Endothelial cell of umbilical vein (primary cell): ENCODE data around the gene ZNF362. TPM values are rescaled to one million over a fixed set of nuclear protein-coding genes. Genes with fewer than 3 reads are reported as not detected.
"Not testable (repeated sequence)": the region's sequence is repeated elsewhere in the genome, so short reads cannot be mapped to it uniquely, and the experiment has no call there.

ENCODE experiments used
- BruUV-seq: library from RNA; stranded (reverse); fragments of 400-500 nt; replicated peaks from 2 replicates; lab custom pipeline; 2021; lab: Mats Ljungman, UMichigan
- CTCF ChIA-PET: fragments of 300-600, 350-600 bp; sonication (Branson Sonifier 250); formaldehyde crosslinking; loops from one replicate; lab custom pipeline; 2021; ENCODE audit warnings: antibody characterized with exemption, inconsistent platforms; lab: Charles Lee
- POLR2A ChIA-PET: fragments of 300-600, 350-600 bp; sonication (Branson Sonifier 250); formaldehyde crosslinking; loops from one replicate; lab custom pipeline; 2021; ENCODE audit warnings: antibody characterized with exemption, inconsistent platforms; lab: Charles Lee
- DNase-seq: peaks from one replicate; pipeline ENCODE4 v3.0.0-alpha.2; 2011; ENCODE audit warnings: low read depth, low spot score
- FAIRE-seq: peaks from 2 replicates; lab custom pipeline; 2011; peaks lifted over from hg19 to GRCh38; lab: Jason Lieb, UNC
- H2AFZ ChIP-seq: 2 replicates; pipeline ENCODE4 v1.6.0; 2012; ENCODE audit warnings: low read depth, low read length, control low read depth, inconsistent platforms
- H3K27ac ChIP-seq: 2 replicates; pipeline ENCODE4 v1.5.1; 2011; ENCODE audit warnings: low read depth, mild to moderate bottlenecking, control low read depth, low read length, moderate library complexity; ENCODE audit not compliant: insufficient read depth
- H3K27me3 ChIP-seq, 2 experiments: 2 replicates each; pipeline versions ENCODE4 v1.6.0 to v1.6.1; 2011; ENCODE audit warnings: low read length in 2 of 2, mixed read lengths in 1 of 2; ENCODE audit not compliant: control insufficient read depth in 2 of 2, insufficient read depth in 2 of 2
- H3K36me3 ChIP-seq, 2 experiments: 2 replicates in 1 of 2; 3 replicates in 1 of 2; pipeline ENCODE4 v1.5.1; 2011; ENCODE audit warnings: low read length in 2 of 2, mild to moderate bottlenecking in 1 of 2, moderate library complexity in 1 of 2; ENCODE audit not compliant: control insufficient read depth in 2 of 2, insufficient read depth in 2 of 2; ENCODE audit errors: extremely low read depth in 1 of 2
- H3K4me1 ChIP-seq: 3 replicates; pipeline ENCODE4 v1.5.1; 2011; ENCODE audit warnings: mild to moderate bottlenecking, low read length; ENCODE audit not compliant: control insufficient read depth, insufficient read depth; ENCODE audit errors: extremely low read depth
- H3K4me2 ChIP-seq: 2 replicates; pipeline ENCODE4 v1.6.1; 2011; ENCODE audit warnings: low read length, control low read depth, mixed read lengths; ENCODE audit not compliant: insufficient read depth
- H3K4me3 ChIP-seq, 3 experiments: fragments of 200-600 bp in 1 of 3; sonication (generic), shearing (Covaris generic) in 1 of 3; replicated peaks in 1 of 3; 2 replicates each; pipeline ENCODE4 v1.5.1; 2011 to 2016; ENCODE audit warnings: control low read depth in 3 of 3, low read length in 3 of 3, mild to moderate bottlenecking in 2 of 3, inconsistent platforms in 1 of 3, low read depth in 1 of 3, moderate library complexity in 1 of 3; ENCODE audit not compliant: insufficient read depth in 1 of 3
- H3K79me2 ChIP-seq: 2 replicates; pipeline ENCODE4 v1.6.0; 2012; ENCODE audit warnings: low read length, inconsistent platforms; ENCODE audit not compliant: control insufficient read depth, insufficient read depth
- H3K9ac ChIP-seq: replicated peaks from 2 replicates; pipeline ENCODE3; 2011; ENCODE audit warnings: low read length, control low read depth; ENCODE audit not compliant: insufficient read depth; ENCODE audit errors: extremely low read depth
- H3K9me1 ChIP-seq: replicated peaks from 3 replicates; pipeline ENCODE4 v1.6.0; 2011; ENCODE audit warnings: mild to moderate bottlenecking, low read length; ENCODE audit not compliant: control insufficient read depth, insufficient read depth; ENCODE audit errors: extremely low read depth
- H3K9me3 ChIP-seq: replicated peaks from 2 replicates; pipeline ENCODE4 v1.5.1; 2012; ENCODE audit warnings: low read length, inconsistent platforms; ENCODE audit not compliant: control insufficient read depth, insufficient read depth
- H4K20me1 ChIP-seq: replicated peaks from 2 replicates; pipeline ENCODE3; 2011; ENCODE audit warnings: mild to moderate bottlenecking, low read length; ENCODE audit not compliant: control insufficient read depth, insufficient read depth; ENCODE audit errors: extremely low read depth
- EZH2 ChIP-seq: IDR thresholded peaks from 2 replicates; pipeline ENCODE4 v1.6.1; 2012; ENCODE audit warnings: borderline replicate concordance, low read depth, mild to moderate bottlenecking, moderate library complexity, low read length, inconsistent platforms; ENCODE audit not compliant: severe bottlenecking
- FOS ChIP-seq: IDR thresholded peaks from 2 replicates; pipeline ENCODE4 v1.6.1; 2011; ENCODE audit warnings: mild to moderate bottlenecking, low read length, moderate library complexity, borderline replicate concordance; ENCODE audit not compliant: insufficient read depth
- GATA2 ChIP-seq: IDR thresholded peaks from 2 replicates; pipeline ENCODE4 v1.7.0; 2011; ENCODE audit warnings: low read depth, mild to moderate bottlenecking, moderate library complexity, mixed read lengths, low read length; ENCODE audit not compliant: insufficient read length, insufficient read depth
- JUN ChIP-seq: IDR thresholded peaks from 2 replicates; pipeline ENCODE4 v1.6.1; 2011; ENCODE audit warnings: borderline replicate concordance, low read depth; ENCODE audit not compliant: insufficient read length, insufficient read depth
- MYC ChIP-seq: IDR thresholded peaks from one replicate; pipeline ENCODE4 v1.6.1; 2011; ENCODE audit warnings: mild to moderate bottlenecking, low read depth, low read length
- POLR2A ChIP-seq: IDR thresholded peaks from 2 replicates; pipeline ENCODE4 v1.6.1; 2012; ENCODE audit warnings: low read depth, mild to moderate bottlenecking, control low read depth, low read length
- POLR2AphosphoS5 ChIP-seq: IDR thresholded peaks from 2 replicates; pipeline ENCODE4 v1.6.1; 2012; ENCODE audit warnings: low read depth, mild to moderate bottlenecking, control low read depth, low read length, moderate library complexity; ENCODE audit not compliant: insufficient read depth
- dilution Hi-C: fragments of 300-500 bp; cut with MboI; formaldehyde crosslinking; loops from one replicate; pipeline ENCODE4 v1.15.0; 2019; ENCODE audit warnings: low sequenced_read_pairs; ENCODE audit not compliant: extremely low pct_ligation_motif_present
- intact Hi-C: fragments of 100-400 bp; cut with micrococcal nuclease; formaldehyde crosslinking; loops from one replicate; pipeline ENCODE4 v1.10.0; 2022
- polyA plus RNA-seq, 4 experiments: library from polyadenylated mRNA; depleted of rRNA in 3 of 4; stranded (reverse) in 3 of 4; unstranded in 1 of 4; fragments of >200 nt; gene quantifications; 2 replicates each; pipeline versions ENCODE4 v1.2.1 to v1.2.3, GENCODE V29; 2011 to 2012; ENCODE audit warnings: missing spikeins in 1 of 4
- total RNA-seq: library from RNA; stranded (reverse); gene quantifications from 2 replicates; pipeline ENCODE4 v1.2.3, GENCODE V29; 2021
- TF ChIP-seq, protein P1 (sequence below), 2 donors: IDR thresholded peaks; 1 replicate in 1 of 2; 2 replicates in 1 of 2; pipeline ENCODE4 v1.5.1; 2011; ENCODE audit warnings: low read length in 2 of 2, mild to moderate bottlenecking in 2 of 2, moderate library complexity in 2 of 2, control low read depth in 1 of 2, inconsistent platforms in 1 of 2, low read depth in 1 of 2; ENCODE audit not compliant: insufficient read depth in 1 of 2; ENCODE audit errors: extremely low read depth in 1 of 2
- TF ChIP-seq, protein P2 (sequence below): IDR thresholded peaks from 2 replicates; pipeline ENCODE4 v1.6.1; 2011; ENCODE audit not compliant: insufficient read depth, insufficient read length

The ZNF362 gene
- total and polyA plus RNA-seq, 2 donors (not counting 3 experiments of a cell fraction or from before 2014, with no cell fraction given) = 28.4 to 35.3 TPM

DNA sequence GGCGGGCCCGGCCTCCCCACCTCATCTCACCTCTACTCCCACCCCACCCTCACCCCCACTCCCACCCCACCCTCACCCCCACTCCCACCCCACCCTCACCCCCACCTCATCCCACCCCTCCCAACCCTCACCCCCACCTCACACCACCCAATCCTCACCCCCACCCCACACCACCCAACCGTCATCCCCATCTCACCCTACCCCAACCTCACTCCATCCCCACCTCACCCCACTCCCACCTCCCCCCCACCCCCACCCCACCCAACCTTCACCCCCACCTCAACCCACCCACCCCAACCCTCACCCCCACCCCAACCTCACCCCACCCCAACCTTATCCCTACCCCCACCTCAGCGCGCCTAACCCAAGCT is 51.2 kb downstream of the ZNF362 start:
- BruUV-seq = no TSS peak
- dilution Hi-C loops = no loop called here
- TF ChIP-seq EZH2 (no peak), GATA2 (no peak), MYC (no peak), JUN (no peak), POLR2A (no peak), FOS (no peak), POLR2AphosphoS5 (no peak)
- TF ChIP-seq, protein P1, sequence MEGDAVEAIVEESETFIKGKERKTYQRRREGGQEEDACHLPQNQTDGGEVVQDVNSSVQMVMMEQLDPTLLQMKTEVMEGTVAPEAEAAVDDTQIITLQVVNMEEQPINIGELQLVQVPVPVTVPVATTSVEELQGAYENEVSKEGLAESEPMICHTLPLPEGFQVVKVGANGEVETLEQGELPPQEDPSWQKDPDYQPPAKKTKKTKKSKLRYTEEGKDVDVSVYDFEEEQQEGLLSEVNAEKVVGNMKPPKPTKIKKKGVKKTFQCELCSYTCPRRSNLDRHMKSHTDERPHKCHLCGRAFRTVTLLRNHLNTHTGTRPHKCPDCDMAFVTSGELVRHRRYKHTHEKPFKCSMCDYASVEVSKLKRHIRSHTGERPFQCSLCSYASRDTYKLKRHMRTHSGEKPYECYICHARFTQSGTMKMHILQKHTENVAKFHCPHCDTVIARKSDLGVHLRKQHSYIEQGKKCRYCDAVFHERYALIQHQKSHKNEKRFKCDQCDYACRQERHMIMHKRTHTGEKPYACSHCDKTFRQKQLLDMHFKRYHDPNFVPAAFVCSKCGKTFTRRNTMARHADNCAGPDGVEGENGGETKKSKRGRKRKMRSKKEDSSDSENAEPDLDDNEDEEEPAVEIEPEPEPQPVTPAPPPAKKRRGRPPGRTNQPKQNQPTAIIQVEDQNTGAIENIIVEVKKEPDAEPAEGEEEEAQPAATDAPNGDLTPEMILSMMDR (IDR thresholded peaks at IDR 0.05; ENCODE audit: extremely low read depth in 1 of 2, insufficient read depth in 1 of 2, low read depth in 1 of 2, low read length in 2 of 2) = no peak
- TF ChIP-seq, protein P2, sequence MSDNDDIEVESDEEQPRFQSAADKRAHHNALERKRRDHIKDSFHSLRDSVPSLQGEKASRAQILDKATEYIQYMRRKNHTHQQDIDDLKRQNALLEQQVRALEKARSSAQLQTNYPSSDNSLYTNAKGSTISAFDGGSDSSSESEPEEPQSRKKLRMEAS = no peak

DNA sequence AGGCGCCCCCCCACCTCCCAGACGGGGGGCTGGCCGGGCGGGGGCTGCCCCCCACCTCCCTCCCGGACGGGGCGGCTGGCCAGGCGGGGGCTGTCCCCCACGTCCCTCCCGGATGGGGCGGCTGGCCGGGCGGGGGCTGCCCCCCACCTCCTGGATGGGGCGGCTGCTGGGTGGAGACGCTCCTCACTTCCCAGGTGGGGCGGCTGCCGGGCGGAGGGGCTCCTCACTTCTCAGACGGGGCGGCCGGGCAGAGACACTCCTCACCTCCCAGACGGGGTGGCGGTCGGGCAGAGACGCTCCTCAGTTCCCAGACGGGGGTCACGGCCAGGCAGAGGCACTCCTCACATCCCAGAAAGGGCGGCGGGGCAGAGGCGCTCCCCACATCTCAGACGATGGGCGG is 53.1 kb downstream of the ZNF362 start:
- H3K9me3 ChIP-seq, FAIRE-seq, DNase-seq, dilution Hi-C loops, H3K36me3 ChIP-seq, POLR2A ChIA-PET, H3K4me1 ChIP-seq, H3K4me2 ChIP-seq, H3K79me2 ChIP-seq, H4K20me1 ChIP-seq, H3K9me1 ChIP-seq, H2AFZ ChIP-seq, H3K27me3 ChIP-seq, H3K27ac ChIP-seq, BruUV-seq, H3K9ac ChIP-seq, CTCF ChIA-PET, intact Hi-C loops, H3K4me3 ChIP-seq: not testable (repeated sequence)

More for the DNA sequence above, 51.2 kb downstream of the ZNF362 start:
- no peak for FAIRE-seq
- Histone ChIP-seq H3K4me1 (peaks cover 2% of the 10 kb centered on the region), H3K27ac (no peak overlapping the region), H3K79me2 (no peaks in the 10 kb centered on the region), H3K9ac (no peak overlapping the region), H3K4me2 (no peak overlapping the region), H4K20me1 (no peaks in the 10 kb centered on the region), H3K27me3 (peaks cover 0 to 9% of the 10 kb centered on the region in 2 experiments), H3K36me3 (no peaks in the 10 kb centered on the region), H3K9me1 (no peaks in the 10 kb centered on the region), H3K4me3 (no peak overlapping the region), H3K9me3 (no peaks in the 10 kb centered on the region), H2AFZ (no peak overlapping the region)
- ChIA-PET POLR2A (no interaction called here), CTCF (no interaction called here)
- DNase-seq = no peak
- intact Hi-C loops = no loop called here
